HG03039 (cell line): Measurements from ENCODE around the gene C17orf67.
"Not testable (repeated sequence)": the region's sequence is repeated elsewhere in the genome, so short reads cannot be mapped to it uniquely, and the experiment has no call there.

Experiments used
- ATAC-seq: cut with Tn5 transposase; IDR thresholded peaks from one replicate; pipeline ENCODE4 v1.9.1; 2021; ENCODE audit warnings: mild to moderate bottlenecking, moderate library complexity; ENCODE audit not compliant: unreplicated experiment

Gene C17orf67

GRCh38 chr17:56778898-56779297 lies 54.8 kb downstream of the C17orf67 start:
- ATAC-seq, result no peak

GRCh38 chr17:56777859-56778258 lies 55.9 kb downstream of the C17orf67 start:
- no peak for ATAC-seq

- ATAC-seq, result no peak
Measured at GRCh38 chr17:56774650-56775049, 59.1 kb downstream of the C17orf67 start.

- ATAC-seq, result no peak
Measured at GRCh38 chr17:56773124-56773523, 60.6 kb downstream of the C17orf67 start.

- no peak for ATAC-seq
Measured at GRCh38 chr17:56772442-56772841, 61.3 kb downstream of the C17orf67 start.

GRCh38 chr17:56771975-56772374 lies 61.7 kb downstream of the C17orf67 start:
- no peak for ATAC-seq

- ATAC-seq, result no peak
Measured at GRCh38 chr17:56771563-56771962, 62.2 kb downstream of the C17orf67 start.

- no peak for ATAC-seq
Measured at GRCh38 chr17:56770427-56770826, 63.3 kb downstream of the C17orf67 start.

- no peak for ATAC-seq
Measured at GRCh38 chr17:56765449-56765848, 68.3 kb downstream of the C17orf67 start.

- no peak for ATAC-seq
Measured at GRCh38 chr17:56762988-56763387, 70.7 kb downstream of the C17orf67 start.

GRCh38 chr17:56762144-56762543 lies 71.6 kb downstream of the C17orf67 start:
- no peak for ATAC-seq

GRCh38 chr17:56761387-56761786 lies 72.3 kb downstream of the C17orf67 start:
- no peak for ATAC-seq

GRCh38 chr17:56757611-56758010 lies 76.1 kb downstream of the C17orf67 start:
- ATAC-seq, result not testable (repeated sequence)

- no peak for ATAC-seq
Measured at GRCh38 chr17:56756536-56756935, 77.2 kb downstream of the C17orf67 start.

GRCh38 chr17:56755310-56755709 lies 78.4 kb downstream of the C17orf67 start:
- no peak for ATAC-seq

- ATAC-seq, result no peak
Measured at GRCh38 chr17:56754523-56755208, 79.1 kb downstream of the C17orf67 start.

GRCh38 chr17:56752263-56752836 lies 81.4 kb downstream of the C17orf67 start:
- no peak for ATAC-seq

GRCh38 chr17:56751145-56751738 lies 82.5 kb downstream of the C17orf67 start:
- no peak for ATAC-seq

- no peak for ATAC-seq
Measured at GRCh38 chr17:56744721-56745120, 89.0 kb downstream of the C17orf67 start.

- no peak for ATAC-seq
Measured at GRCh38 chr17:56742601-56743000, 91.1 kb downstream of the C17orf67 start.
